Measurements from ENCODE around the gene RELCH. TPM values are rescaled to one million over a fixed set of nuclear protein-coding genes. Genes with fewer than 3 reads are reported as not detected.

Gene RELCH
- total RNA-seq, 1 donor from 2014 or later: 32.6 TPM

DNA sequence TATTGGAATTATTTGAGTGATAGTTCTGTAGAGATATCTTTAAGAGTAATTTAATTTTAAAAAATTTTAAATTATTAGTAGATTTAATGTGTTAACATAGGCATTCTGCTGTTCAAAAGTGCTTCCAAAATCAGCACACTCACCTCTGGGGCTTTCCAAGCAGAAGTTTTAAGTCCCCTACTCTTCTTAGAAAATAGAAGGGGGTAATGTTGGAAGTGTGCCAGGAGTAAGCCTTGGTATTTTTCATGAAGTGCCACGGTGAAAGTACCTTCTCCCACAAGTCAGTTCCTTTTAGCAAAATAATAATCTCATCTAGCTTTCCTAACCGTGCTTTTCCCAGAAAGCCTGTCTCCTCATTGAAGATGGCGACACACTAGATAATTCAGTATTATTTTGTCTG is 134.1 kb downstream of the RELCH start:
- intact Hi-C loops (cut with micrococcal nuclease): loop anchor here (5.0 kb wide), 1 partner anchor 526 kb away; no protein-coding TSS in a partner anchor
- Mint-ChIP-seq H3K27me3 (ENCODE audit: insufficient read depth) (peaks cover 46% of the 10 kb centered on the region), H3K9me3 (no peaks in the 10 kb centered on the region), H3K4me1 (ENCODE audit: low read depth) (peaks cover 23% of the 10 kb centered on the region), H3K27ac (no peak overlapping the region), H3K36me3 (ENCODE audit: low read depth) (peaks cover 2% of the 10 kb centered on the region), H3K4me3 (no peak overlapping the region)
- no peak for DNase-seq (ENCODE audit: low spot score)

DNA sequence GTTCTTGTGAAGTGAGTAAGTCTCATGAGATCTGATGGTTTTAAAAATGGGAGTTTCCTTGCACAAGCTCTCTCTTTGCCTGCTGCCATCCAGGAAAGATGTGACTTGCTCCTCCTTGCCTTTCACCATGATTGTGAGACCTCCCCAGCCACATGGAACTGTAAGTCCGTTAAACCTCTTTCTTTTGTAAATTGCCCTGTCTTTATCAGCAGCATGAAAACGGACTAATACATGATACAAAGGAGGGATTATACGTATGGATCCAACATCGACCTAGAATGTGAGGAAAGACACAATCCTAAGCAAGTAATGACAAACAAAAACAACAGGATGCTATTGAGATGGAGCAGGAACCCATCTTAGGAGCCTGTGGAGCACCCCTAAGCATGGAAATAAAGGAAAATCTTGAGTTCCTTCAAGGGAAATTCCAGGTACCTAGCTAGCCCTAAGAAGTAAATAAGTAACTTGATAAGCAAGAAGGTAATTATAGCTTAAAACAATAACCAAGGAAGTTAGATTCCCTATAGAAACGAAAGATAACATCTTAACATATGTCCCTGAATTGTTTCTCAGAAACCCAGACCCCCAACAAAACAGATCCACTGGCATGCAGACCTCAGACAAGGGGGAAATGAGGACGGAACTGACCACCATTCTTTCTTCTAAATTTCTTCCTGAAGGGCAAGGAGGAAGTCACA is 136.6 kb downstream of the RELCH start:
- Mint-ChIP-seq H3K4me1 (ENCODE audit: low read depth) (peaks cover 47% of the 10 kb centered on the region), H3K9me3 (no peaks in the 10 kb centered on the region), H3K4me3 (peak overlapping the region; percentile 90), H3K27me3 (ENCODE audit: insufficient read depth) (peaks cover 38% of the 10 kb centered on the region), H3K27ac (peak overlapping the region; percentile 13), H3K36me3 (ENCODE audit: low read depth) (peaks cover 7% of the 10 kb centered on the region)
- DNase-seq (ENCODE audit: low spot score): no peak
- intact Hi-C loops (cut with micrococcal nuclease): loop anchor here (2.0 to 5.0 kb wide), 3 partner anchors 15 to 524 kb away; partner anchors contain the start of gene ZCCHC2

DNA sequence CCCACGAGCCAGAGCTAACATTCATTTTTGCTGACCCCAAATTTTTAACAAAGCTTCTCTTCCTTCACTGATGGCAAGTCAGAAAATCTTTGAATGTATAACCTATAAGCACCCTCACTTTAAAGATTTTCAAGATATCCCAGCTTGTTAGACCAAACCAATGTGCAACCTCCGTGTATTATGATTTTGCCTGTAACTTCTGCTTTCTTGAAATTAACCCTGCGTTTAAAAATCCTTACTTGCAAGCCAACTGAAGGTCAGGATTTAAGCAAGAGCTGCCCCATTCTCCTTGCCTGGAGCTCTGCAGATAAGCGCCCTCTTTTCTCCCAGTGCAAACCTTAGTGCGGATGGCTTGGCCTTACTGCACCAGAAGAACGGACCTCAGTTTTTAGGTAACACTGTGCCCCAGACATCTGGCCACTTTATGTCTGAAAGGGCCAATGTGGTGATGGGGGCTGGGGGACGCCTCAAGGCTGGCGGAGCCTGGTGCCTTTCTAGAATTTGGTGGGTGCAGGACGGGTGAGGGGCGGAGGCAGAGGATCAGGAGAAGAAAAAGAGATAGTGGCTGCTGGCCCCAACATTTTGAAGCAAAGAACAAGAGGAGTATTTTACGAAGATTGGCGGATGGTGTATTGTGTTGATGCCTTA is 137.2 kb downstream of the RELCH start:
- Mint-ChIP-seq H3K27ac (peak overlapping the region; percentile 87), H3K36me3 (ENCODE audit: low read depth) (peaks cover 7% of the 10 kb centered on the region), H3K9me3 (no peaks in the 10 kb centered on the region), H3K4me1 (ENCODE audit: low read depth) (peaks cover 54% of the 10 kb centered on the region), H3K27me3 (ENCODE audit: insufficient read depth) (peaks cover 34% of the 10 kb centered on the region), H3K4me3 (peak overlapping the region; percentile 90)
- intact Hi-C loops (cut with micrococcal nuclease): loop anchor here (2.0 to 5.0 kb wide), 3 partner anchors 14 to 523 kb away; partner anchors contain the start of gene ZCCHC2
- DNase-seq (ENCODE audit: low spot score): no peak

DNA sequence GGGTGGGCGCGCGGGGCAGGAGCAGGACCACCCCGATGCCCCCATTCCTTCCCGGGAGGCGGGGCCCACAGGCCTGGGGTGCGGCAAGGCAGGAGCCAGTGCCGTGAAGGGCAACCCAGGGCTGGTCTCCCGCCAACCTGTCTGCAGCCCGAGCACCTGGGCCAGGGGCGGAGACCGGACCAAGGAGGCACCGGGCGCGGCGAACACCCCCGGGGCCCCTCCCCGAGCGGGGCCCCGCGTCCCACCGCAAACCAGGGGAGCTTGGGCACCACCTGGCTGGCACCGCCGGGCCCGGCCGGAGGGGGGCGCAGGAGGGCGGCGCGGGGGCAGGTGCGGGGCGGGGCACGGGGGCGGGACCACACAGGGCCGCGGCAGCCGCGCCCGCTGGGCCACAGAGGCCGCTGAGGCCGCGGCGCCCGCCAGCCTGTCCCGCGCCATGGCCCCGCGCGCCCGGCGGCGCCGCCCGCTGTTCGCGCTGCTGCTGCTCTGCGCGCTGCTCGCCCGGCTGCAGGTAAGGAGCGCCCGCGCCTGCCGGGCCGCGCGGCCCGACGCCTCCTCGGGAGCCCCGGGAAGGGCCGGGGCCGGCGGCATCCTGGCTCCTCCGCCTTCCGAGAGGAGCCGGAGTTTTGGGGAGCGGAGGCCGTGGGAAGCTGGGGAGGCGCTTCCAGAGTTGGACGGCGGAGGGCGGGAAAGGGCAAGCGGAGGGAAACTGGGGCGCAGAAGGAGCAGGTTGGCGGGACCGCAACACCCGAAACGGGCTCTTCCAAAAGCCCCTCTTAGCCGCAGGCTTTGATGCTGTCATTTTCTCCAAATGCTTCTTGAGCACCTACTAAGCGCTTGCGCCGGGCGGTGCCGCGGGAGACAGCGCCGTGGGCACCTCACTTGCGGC is 138.1 kb downstream of the RELCH start, which contains the start of gene TNFRSF11A:
TSS of gene TNFRSF11A (plus strand) at position 394 of the 889 bp plus-strand sequence. CDS start at position 437, 43 bp downstream.
- Mint-ChIP-seq H3K36me3 (ENCODE audit: low read depth) (peaks cover 7% of the 10 kb centered on the region), H3K4me3 (peak within 1 kb of the TSS; percentile 97), H3K4me1 (ENCODE audit: low read depth) (peaks cover 62% of the 10 kb centered on the region), H3K27me3 (ENCODE audit: insufficient read depth) (peaks cover 34% of the 10 kb centered on the region), H3K27ac (peak within 1 kb of the TSS; percentile 87), H3K9me3 (no peaks in the 10 kb centered on the region)
- intact Hi-C loops (cut with micrococcal nuclease): loop anchor here (1.0 to 5.0 kb wide), 8 partner anchors 14 to 522 kb away; partner anchors contain the start of genes PHLPP1 and ZCCHC2
- DNase-seq (ENCODE audit: low spot score): peak; percentile 62

DNA sequence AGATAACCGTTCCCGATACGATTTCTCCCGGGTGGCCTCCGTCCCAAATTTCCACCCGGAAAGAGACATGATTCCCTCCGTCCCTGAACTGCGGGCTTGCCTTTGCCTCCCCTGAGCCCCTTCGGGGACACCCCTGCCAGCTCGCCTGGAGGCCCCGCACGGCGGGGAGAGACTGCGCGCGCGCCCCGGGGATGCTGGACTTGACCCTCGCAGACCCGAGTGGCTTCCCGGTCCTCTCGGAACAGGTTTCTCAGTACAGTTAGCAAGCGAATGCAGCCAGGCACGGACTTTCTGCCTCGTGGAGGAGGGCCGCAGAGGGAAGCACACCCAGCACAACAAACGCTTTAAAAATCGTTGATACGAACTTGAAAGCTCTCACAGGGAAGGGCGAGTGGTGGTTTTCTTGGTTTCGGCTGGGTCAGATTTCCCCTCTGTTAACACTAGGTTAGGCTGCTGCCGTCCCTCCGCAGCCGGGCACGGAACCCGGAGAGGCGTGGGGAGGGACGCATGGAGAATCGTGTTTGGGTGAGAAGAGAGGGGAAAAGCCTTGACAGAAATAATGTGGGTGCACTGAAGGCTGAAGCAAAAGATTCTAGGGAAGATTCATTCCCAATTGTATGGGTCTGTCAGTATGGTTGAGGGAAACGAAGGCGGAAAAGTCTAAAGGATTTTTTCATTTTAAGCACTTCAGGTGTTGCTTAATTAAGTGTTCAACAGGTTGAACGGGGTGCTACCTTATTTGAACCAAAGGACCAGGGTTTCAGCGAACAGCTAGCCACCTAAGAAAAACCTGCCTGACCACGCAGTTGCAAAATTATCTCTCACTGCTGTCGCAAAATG is 139.0 kb downstream of the RELCH start:
- peaks cover 68% of the 10 kb centered on the region for H3K4me1 Mint-ChIP-seq (ENCODE audit: low read depth)
- H3K27ac Mint-ChIP-seq: peak overlapping the region; percentile 85
- H3K4me3 Mint-ChIP-seq: peak overlapping the region; percentile 97
- H3K36me3 Mint-ChIP-seq (ENCODE audit: low read depth): peaks cover 7% of the 10 kb centered on the region
- DNase-seq (ENCODE audit: low spot score): peak; percentile 16
- intact Hi-C loops (cut with micrococcal nuclease): loop anchor here (1.0 to 5.0 kb wide), 11 partner anchors 13 to 391 kb away; partner anchors contain the start of genes PHLPP1, PIGN, RELCH and ZCCHC2
- peaks cover 34% of the 10 kb centered on the region for H3K27me3 Mint-ChIP-seq (ENCODE audit: insufficient read depth)
- H3K9me3 Mint-ChIP-seq: no peaks in the 10 kb centered on the region

DNA sequence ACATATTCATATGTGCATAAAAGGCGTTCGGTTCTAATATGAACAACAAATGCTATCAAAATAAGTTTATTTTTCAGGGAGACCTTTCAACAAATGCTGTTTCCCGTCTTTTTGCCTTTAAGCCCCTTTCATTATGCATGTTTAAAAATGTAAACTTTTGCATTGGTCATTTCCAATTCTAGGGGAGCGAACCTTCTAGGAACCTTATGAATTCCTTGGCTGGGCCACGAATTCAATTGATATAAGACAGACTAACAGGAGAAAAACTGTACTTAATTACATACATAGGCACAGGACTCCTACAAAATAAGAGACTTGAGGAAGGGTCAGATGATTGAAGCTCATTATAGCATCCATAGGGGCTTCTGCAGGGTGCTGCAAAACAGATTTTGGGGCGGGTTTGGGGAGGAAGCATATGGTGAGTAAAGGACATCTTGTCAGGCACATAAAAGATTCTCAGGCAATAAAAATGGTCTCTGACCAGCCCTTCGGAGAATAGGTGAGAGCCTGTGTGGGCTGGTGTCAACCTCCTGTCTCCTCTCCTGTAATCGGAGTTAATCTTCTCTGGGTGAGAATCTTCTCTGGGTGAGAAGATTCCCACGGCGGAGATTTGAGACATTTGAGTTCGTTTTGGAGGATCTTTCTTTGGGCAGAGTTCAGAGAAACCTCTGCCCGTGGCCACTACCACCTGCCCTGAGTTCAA is 139.7 kb downstream of the RELCH start:
- H3K27ac Mint-ChIP-seq: no peak overlapping the region

DNA sequence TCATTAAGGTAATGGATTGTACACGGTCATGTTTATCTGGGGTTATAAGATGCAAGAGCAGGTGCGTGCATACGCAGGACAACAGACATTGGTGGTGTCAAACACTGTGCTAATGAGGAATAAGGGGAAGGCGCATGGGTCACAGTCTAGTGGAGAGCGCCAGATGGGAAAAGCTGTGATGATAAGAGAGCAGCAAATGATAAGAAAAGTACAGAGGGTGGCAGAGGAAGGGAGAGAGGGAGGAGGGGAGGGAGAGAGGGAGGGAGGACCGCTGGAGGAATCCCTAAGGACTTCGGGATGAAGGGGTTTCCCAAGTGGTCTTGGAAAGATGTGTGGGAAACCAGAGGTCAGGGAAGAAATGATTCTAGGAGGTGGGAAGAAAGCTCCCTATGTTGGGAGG is 140.9 kb downstream of the RELCH start:
- Mint-ChIP-seq H3K36me3 (ENCODE audit: low read depth) (peaks cover 16% of the 10 kb centered on the region), H3K27ac (peak overlapping the region; percentile 73), H3K27me3 (ENCODE audit: insufficient read depth) (peaks cover 20% of the 10 kb centered on the region), H3K9me3 (no peaks in the 10 kb centered on the region), H3K4me1 (ENCODE audit: low read depth) (peaks cover 87% of the 10 kb centered on the region), H3K4me3 (peak overlapping the region; percentile 63)
- intact Hi-C loops (cut with micrococcal nuclease): loop anchor here (2.0 to 5.0 kb wide), 3 partner anchors 46 to 389 kb away; partner anchors contain the start of gene PHLPP1
- DNase-seq (ENCODE audit: low spot score): no peak

More for the DNA sequence above, 139.7 kb downstream of the RELCH start:
- H3K36me3 Mint-ChIP-seq (ENCODE audit: low read depth): peaks cover 11% of the 10 kb centered on the region
- peak overlapping the region; percentile 97 for H3K4me3 Mint-ChIP-seq
- no peaks in the 10 kb centered on the region for H3K9me3 Mint-ChIP-seq
- H3K4me1 Mint-ChIP-seq (ENCODE audit: low read depth): peaks cover 75% of the 10 kb centered on the region
- peaks cover 29% of the 10 kb centered on the region for H3K27me3 Mint-ChIP-seq (ENCODE audit: insufficient read depth)
- intact Hi-C loops (cut with micrococcal nuclease): loop anchor here (1.0 to 5.0 kb wide), 6 partner anchors 39 to 391 kb away; partner anchors contain the start of genes PHLPP1, PIGN and RELCH
- no peak for DNase-seq (ENCODE audit: low spot score)

DNA sequence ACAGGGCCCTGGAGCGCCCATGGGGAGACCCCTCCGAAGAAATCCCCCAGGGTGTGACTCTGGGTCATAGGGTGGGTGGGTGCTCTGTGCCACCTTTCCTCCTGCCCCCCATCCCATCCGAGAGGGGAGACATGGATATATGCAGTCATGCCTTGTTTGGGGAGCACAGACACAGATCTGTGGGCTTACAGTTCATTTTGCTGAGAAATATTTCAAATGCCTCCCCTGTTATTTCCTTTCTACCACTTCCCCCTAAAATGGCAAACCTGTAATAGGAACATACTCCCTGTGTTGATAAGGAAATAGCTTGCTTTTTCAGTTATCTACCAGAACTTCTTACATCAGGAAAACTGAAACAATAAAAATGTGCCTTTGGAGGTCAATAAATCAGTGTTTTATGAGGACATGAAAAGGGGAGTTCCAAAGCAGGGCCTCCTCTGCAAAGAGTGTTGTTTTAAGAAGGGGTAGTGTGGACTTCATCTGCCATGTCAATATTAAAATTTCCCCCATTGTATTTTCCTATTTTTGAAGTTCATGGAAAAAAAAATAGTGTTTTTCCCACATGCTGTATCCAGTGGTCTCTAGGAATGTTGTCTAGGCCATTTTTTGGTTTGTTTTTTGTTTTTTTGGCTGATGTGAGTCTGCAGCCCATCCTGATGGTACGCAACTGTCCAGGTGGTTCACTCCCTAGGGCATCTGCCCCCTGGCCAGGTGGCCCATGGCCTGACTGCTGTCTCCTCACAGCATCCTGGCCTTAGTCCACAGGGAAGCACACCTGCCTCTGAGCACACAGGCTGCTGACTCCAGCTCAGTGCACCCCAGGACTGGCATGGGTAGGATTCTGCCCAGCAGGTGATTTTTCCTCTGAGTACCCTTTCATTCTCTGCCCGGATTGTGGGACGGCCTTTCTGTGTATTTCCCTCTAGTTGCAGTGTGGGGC is 141.8 kb downstream of the RELCH start:
- Mint-ChIP-seq H3K4me3 (peak overlapping the region; percentile 74), H3K27me3 (ENCODE audit: insufficient read depth) (peaks cover 11% of the 10 kb centered on the region), H3K4me1 (ENCODE audit: low read depth) (peaks cover 79% of the 10 kb centered on the region)

DNA sequence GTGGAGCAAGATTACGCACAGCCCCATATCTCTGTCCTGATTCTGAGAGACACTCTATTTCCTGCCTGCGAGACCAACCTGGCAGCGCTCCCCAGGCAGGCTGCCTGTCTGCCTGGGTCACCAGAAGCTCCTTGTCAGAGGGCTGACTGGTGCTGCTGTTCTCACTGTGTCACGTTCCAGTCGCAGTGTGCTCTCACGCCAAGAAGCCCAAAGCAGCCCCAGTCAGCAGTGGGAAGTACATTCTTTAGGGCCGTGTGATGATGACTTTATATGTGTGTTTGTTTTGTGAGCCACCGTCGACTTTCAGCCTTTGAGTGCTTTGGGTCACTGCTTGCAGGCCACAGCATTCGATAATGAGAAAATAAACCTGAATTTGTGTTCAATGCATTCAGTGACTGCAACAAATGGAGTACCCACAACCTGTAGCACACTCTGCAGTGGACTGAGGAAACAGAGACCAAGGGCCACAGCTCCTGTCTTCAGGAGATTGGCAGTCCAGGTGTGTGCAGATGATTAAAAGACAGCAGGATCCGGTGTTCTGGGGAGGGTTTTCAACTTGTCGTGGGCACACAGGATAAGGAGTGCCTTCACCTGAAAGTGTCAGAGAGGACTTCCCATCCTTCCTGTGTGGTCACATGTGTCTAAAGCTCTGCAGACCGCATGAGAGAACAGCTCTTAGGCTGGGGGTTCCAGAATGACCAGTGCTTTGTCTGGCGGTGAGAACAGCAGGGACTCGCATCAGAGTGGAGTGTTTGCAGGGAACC is 142.8 kb downstream of the RELCH start:
- intact Hi-C loops (cut with micrococcal nuclease): loop anchor here (1.0 to 5.0 kb wide), 3 partner anchors 9 to 387 kb away; partner anchors contain the start of gene PHLPP1

More for the DNA sequence above, 141.8 kb downstream of the RELCH start:
- peak overlapping the region; percentile 76 for H3K27ac Mint-ChIP-seq
- no peak for DNase-seq (ENCODE audit: low spot score)
- H3K9me3 Mint-ChIP-seq: no peaks in the 10 kb centered on the region
- intact Hi-C loops (cut with micrococcal nuclease): loop anchor here (1.0 to 5.0 kb wide), 3 partner anchors 10 to 388 kb away; partner anchors contain the start of gene PHLPP1
- H3K36me3 Mint-ChIP-seq (ENCODE audit: low read depth): peaks cover 19% of the 10 kb centered on the region

DNA sequence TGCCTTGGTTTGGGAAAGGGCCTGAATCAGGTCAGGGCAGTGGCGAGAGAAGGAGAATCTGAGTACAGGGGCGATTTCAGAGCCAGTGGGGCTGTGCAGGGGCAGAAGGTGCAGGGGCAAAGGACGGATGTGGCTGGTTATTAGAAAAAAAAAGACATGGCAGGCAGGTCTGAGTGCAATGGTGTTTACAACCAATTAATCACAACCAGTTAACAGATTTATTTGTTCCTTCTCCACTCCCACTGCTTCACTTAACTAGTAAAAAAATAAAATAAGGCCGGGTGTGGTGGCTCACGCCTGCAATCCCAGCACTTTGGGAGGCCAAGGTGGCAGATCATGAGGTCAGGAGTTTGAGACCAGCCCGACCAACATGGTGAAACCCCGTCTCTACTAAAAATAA is 143.6 kb downstream of the RELCH start:
- Mint-ChIP-seq H3K27me3 (ENCODE audit: insufficient read depth) (peaks cover 3% of the 10 kb centered on the region), H3K4me3 (no peak overlapping the region), H3K36me3 (ENCODE audit: low read depth) (peaks cover 23% of the 10 kb centered on the region), H3K27ac (no peak overlapping the region), H3K4me1 (ENCODE audit: low read depth) (peaks cover 70% of the 10 kb centered on the region), H3K9me3 (no peaks in the 10 kb centered on the region)
- intact Hi-C loops (cut with micrococcal nuclease): no loop called here
- DNase-seq (ENCODE audit: low spot score): no peak

More for the DNA sequence above, 142.8 kb downstream of the RELCH start:
- peaks cover 23% of the 10 kb centered on the region for H3K36me3 Mint-ChIP-seq (ENCODE audit: low read depth)
- peak overlapping the region; percentile 74 for H3K4me3 Mint-ChIP-seq
- peaks cover 70% of the 10 kb centered on the region for H3K4me1 Mint-ChIP-seq (ENCODE audit: low read depth)
- no peak for DNase-seq (ENCODE audit: low spot score)
- no peaks in the 10 kb centered on the region for H3K9me3 Mint-ChIP-seq
- peaks cover 3% of the 10 kb centered on the region for H3K27me3 Mint-ChIP-seq (ENCODE audit: insufficient read depth)
- H3K27ac Mint-ChIP-seq: peak overlapping the region; percentile 76
